Measurements from ENCODE around the gene STAT4. TPM values are rescaled to one million over a fixed set of nuclear protein-coding genes. Genes with fewer than 3 reads are reported as not detected.

STAT4 gene
- total RNA-seq, 2 donors from 2014 or later, result 3.2 to 8.8 TPM

GRCh38 chr2:190979906-190980629 lies 170.7 kb downstream of the STAT4 start:
- no peaks in the 10 kb centered on the region for H3K4me1 ChIP-seq (ENCODE audit: control insufficient read depth, insufficient read depth, low read length)

More at GRCh38 chr2:190979906-190980629, 170.7 kb downstream of the STAT4 start:
- Mint-ChIP-seq H3K27me3 (ENCODE audit: insufficient read depth) (no peaks in the 10 kb centered on the region), H3K36me3 (ENCODE audit: low read depth) (peaks cover 94% of the 10 kb centered on the region), H3K4me3 (no peak overlapping the region), H3K9me3 (peaks cover 5% of the 10 kb centered on the region), H3K27ac (no peak overlapping the region), H3K4me1 (peaks cover 17% of the 10 kb centered on the region)
- no peaks in the 10 kb centered on the region for H3K27me3 ChIP-seq (ENCODE audit: control insufficient read depth, insufficient read depth, low read length, poor library complexity, severe bottlenecking)
- 90 to 92% methylated on average over 12 to 14 of the region's 14 CpGs for WGBS, 2 experiments (ENCODE audit: insufficient coverage in 1 of 2, insufficient read length in 1 of 2)
- no peak overlapping the region for H3K27ac ChIP-seq (ENCODE audit: low read depth, low read length)
- peaks cover 99% of the 10 kb centered on the region for H3K36me3 ChIP-seq (ENCODE audit: control insufficient read depth, insufficient read depth, low read length)
- H3K9ac ChIP-seq (ENCODE audit: extremely low read depth, low read length, poor library complexity, severe bottlenecking), result no peak overlapping the region
- H3K4me3 ChIP-seq (ENCODE audit: low read length), result no peak overlapping the region
- no peak for DNase-seq
- peaks cover 15% of the 10 kb centered on the region for H3K9me3 ChIP-seq (ENCODE audit: control insufficient read depth, low read length)
- no peak for TF ChIP-seq CTCF (conservative IDR thresholded peaks at IDR 0.05)

Other genes starting within 250 kb of the STAT4 start
- 10 to 100 TPM; 48.3 to 74.4 TPM for gene STAT1, start 136.8 kb downstream of the STAT4 start, total RNA-seq
- gene MYO1B, start 94.4 kb upstream of the STAT4 start, total RNA-seq, result 100 to 1,000 TPM; 145 to 154 TPM